ENCODE results near the gene TH.

The TH gene

GRCh38 chr11:2177076-2177475 lies 5.5 kb upstream of the TH start:
- no peaks in the 10 kb centered on the region for H3K36me3 ChIP-seq (ENCODE audit: control insufficient read depth, insufficient read depth, low read length)
- no peaks in the 10 kb centered on the region for H3K27me3 ChIP-seq (replicated peaks; ENCODE audit: control insufficient read depth, insufficient read depth, low read length, poor library complexity, severe bottlenecking)
- H3K4me1 ChIP-seq (ENCODE audit: control insufficient read depth, insufficient read depth, low read length, poor library complexity, severe bottlenecking) = no peaks in the 10 kb centered on the region
- no peak overlapping the region for H3K27ac ChIP-seq (ENCODE audit: insufficient read depth, low read length, poor library complexity, severe bottlenecking)
- no peak overlapping the region for H3K4me3 ChIP-seq (ENCODE audit: insufficient read depth, low read depth, low read length, poor library complexity, severe bottlenecking)
- DNase-seq = no peak
- H3K9me3 ChIP-seq (ENCODE audit: control insufficient read depth, low read length) = no peaks in the 10 kb centered on the region

- Histone ChIP-seq H3K4me1 (ENCODE audit: control insufficient read depth, insufficient read depth, low read length, poor library complexity, severe bottlenecking) (no peaks in the 10 kb centered on the region), H3K27me3 (replicated peaks; ENCODE audit: control insufficient read depth, insufficient read depth, low read length, poor library complexity, severe bottlenecking) (no peaks in the 10 kb centered on the region), H3K27ac (ENCODE audit: insufficient read depth, low read length, poor library complexity, severe bottlenecking) (no peak overlapping the region), H3K4me3 (ENCODE audit: insufficient read depth, low read depth, low read length, poor library complexity, severe bottlenecking) (no peak overlapping the region), H3K36me3 (ENCODE audit: control insufficient read depth, insufficient read depth, low read length) (no peaks in the 10 kb centered on the region), H3K9me3 (ENCODE audit: control insufficient read depth, low read length) (no peaks in the 10 kb centered on the region)
- DNase-seq = no peak
Measured at GRCh38 chr11:2176389-2176900, 4.8 kb upstream of the TH start.

GRCh38 chr11:2175659-2176058 lies 4.0 kb upstream of the TH start:
- Histone ChIP-seq H3K27ac (ENCODE audit: insufficient read depth, low read length, poor library complexity, severe bottlenecking) (no peak overlapping the region), H3K36me3 (ENCODE audit: control insufficient read depth, insufficient read depth, low read length) (no peaks in the 10 kb centered on the region), H3K4me1 (ENCODE audit: control insufficient read depth, insufficient read depth, low read length, poor library complexity, severe bottlenecking) (no peaks in the 10 kb centered on the region), H3K27me3 (replicated peaks; ENCODE audit: control insufficient read depth, insufficient read depth, low read length, poor library complexity, severe bottlenecking) (no peaks in the 10 kb centered on the region), H3K4me3 (ENCODE audit: insufficient read depth, low read depth, low read length, poor library complexity, severe bottlenecking) (no peak overlapping the region), H3K9me3 (ENCODE audit: control insufficient read depth, low read length) (no peaks in the 10 kb centered on the region)
- no peak for DNase-seq

- Histone ChIP-seq H3K36me3 (ENCODE audit: control insufficient read depth, insufficient read depth, low read length) (no peaks in the 10 kb centered on the region), H3K9me3 (ENCODE audit: control insufficient read depth, low read length) (no peaks in the 10 kb centered on the region), H3K4me1 (ENCODE audit: control insufficient read depth, insufficient read depth, low read length, poor library complexity, severe bottlenecking) (no peaks in the 10 kb centered on the region), H3K27me3 (replicated peaks; ENCODE audit: control insufficient read depth, insufficient read depth, low read length, poor library complexity, severe bottlenecking) (no peaks in the 10 kb centered on the region), H3K27ac (ENCODE audit: insufficient read depth, low read length, poor library complexity, severe bottlenecking) (no peak overlapping the region), H3K4me3 (ENCODE audit: insufficient read depth, low read depth, low read length, poor library complexity, severe bottlenecking) (no peak overlapping the region)
- DNase-seq = no peak
Measured at GRCh38 chr11:2174361-2174760, 2.7 kb upstream of the TH start.

GRCh38 chr11:2173761-2174160 lies 2.1 kb upstream of the TH start:
- Histone ChIP-seq H3K36me3 (ENCODE audit: control insufficient read depth, insufficient read depth, low read length) (no peaks in the 10 kb centered on the region), H3K4me3 (ENCODE audit: insufficient read depth, low read depth, low read length, poor library complexity, severe bottlenecking) (no peak overlapping the region), H3K27me3 (replicated peaks; ENCODE audit: control insufficient read depth, insufficient read depth, low read length, poor library complexity, severe bottlenecking) (no peaks in the 10 kb centered on the region), H3K27ac (ENCODE audit: insufficient read depth, low read length, poor library complexity, severe bottlenecking) (no peak overlapping the region), H3K9me3 (ENCODE audit: control insufficient read depth, low read length) (no peaks in the 10 kb centered on the region), H3K4me1 (ENCODE audit: control insufficient read depth, insufficient read depth, low read length, poor library complexity, severe bottlenecking) (no peaks in the 10 kb centered on the region)
- DNase-seq = no peak

GRCh38 chr11:2173150-2173693 lies 1.6 kb upstream of the TH start:
- H3K27ac ChIP-seq (ENCODE audit: insufficient read depth, low read length, poor library complexity, severe bottlenecking) = no peak overlapping the region
- no peaks in the 10 kb centered on the region for H3K27me3 ChIP-seq (replicated peaks; ENCODE audit: control insufficient read depth, insufficient read depth, low read length, poor library complexity, severe bottlenecking)
- no peaks in the 10 kb centered on the region for H3K9me3 ChIP-seq (ENCODE audit: control insufficient read depth, low read length)
- H3K4me1 ChIP-seq (ENCODE audit: control insufficient read depth, insufficient read depth, low read length, poor library complexity, severe bottlenecking) = no peaks in the 10 kb centered on the region
- H3K36me3 ChIP-seq (ENCODE audit: control insufficient read depth, insufficient read depth, low read length) = no peaks in the 10 kb centered on the region
- DNase-seq = no peak
- no peak overlapping the region for H3K4me3 ChIP-seq (ENCODE audit: insufficient read depth, low read depth, low read length, poor library complexity, severe bottlenecking)

- Histone ChIP-seq H3K9me3 (ENCODE audit: control insufficient read depth, low read length) (no peaks in the 10 kb centered on the region), H3K27me3 (replicated peaks; ENCODE audit: control insufficient read depth, insufficient read depth, low read length, poor library complexity, severe bottlenecking) (no peaks in the 10 kb centered on the region), H3K36me3 (ENCODE audit: control insufficient read depth, insufficient read depth, low read length) (no peaks in the 10 kb centered on the region), H3K4me3 (ENCODE audit: insufficient read depth, low read depth, low read length, poor library complexity, severe bottlenecking) (no peak overlapping the region), H3K27ac (ENCODE audit: insufficient read depth, low read length, poor library complexity, severe bottlenecking) (no peak overlapping the region), H3K4me1 (ENCODE audit: control insufficient read depth, insufficient read depth, low read length, poor library complexity, severe bottlenecking) (no peaks in the 10 kb centered on the region)
- DNase-seq = no peak
Measured at GRCh38 chr11:2172676-2173075, 1.1 kb upstream of the TH start.

GRCh38 chr11:2169626-2170570 lies 1.7 kb downstream of the TH start:
- no peak for DNase-seq
- Histone ChIP-seq H3K4me1 (ENCODE audit: control insufficient read depth, insufficient read depth, low read length, poor library complexity, severe bottlenecking) (no peaks in the 10 kb centered on the region), H3K27ac (ENCODE audit: insufficient read depth, low read length, poor library complexity, severe bottlenecking) (no peak overlapping the region), H3K36me3 (ENCODE audit: control insufficient read depth, insufficient read depth, low read length) (no peaks in the 10 kb centered on the region), H3K27me3 (replicated peaks; ENCODE audit: control insufficient read depth, insufficient read depth, low read length, poor library complexity, severe bottlenecking) (no peaks in the 10 kb centered on the region), H3K4me3 (ENCODE audit: insufficient read depth, low read depth, low read length, poor library complexity, severe bottlenecking) (no peak overlapping the region), H3K9me3 (ENCODE audit: control insufficient read depth, low read length) (no peaks in the 10 kb centered on the region)

- H3K27me3 ChIP-seq (replicated peaks; ENCODE audit: control insufficient read depth, insufficient read depth, low read length, poor library complexity, severe bottlenecking) = no peaks in the 10 kb centered on the region
- H3K4me3 ChIP-seq (ENCODE audit: insufficient read depth, low read depth, low read length, poor library complexity, severe bottlenecking) = no peak overlapping the region
- no peak overlapping the region for H3K27ac ChIP-seq (ENCODE audit: insufficient read depth, low read length, poor library complexity, severe bottlenecking)
Measured at GRCh38 chr11:2169005-2169378, 2.6 kb downstream of the TH start.

GRCh38 chr11:2168286-2169004 lies 3.2 kb downstream of the TH start:
- Histone ChIP-seq H3K4me1 (ENCODE audit: control insufficient read depth, insufficient read depth, low read length, poor library complexity, severe bottlenecking) (no peaks in the 10 kb centered on the region), H3K27ac (ENCODE audit: insufficient read depth, low read length, poor library complexity, severe bottlenecking) (no peak overlapping the region), H3K9me3 (ENCODE audit: control insufficient read depth, low read length) (no peaks in the 10 kb centered on the region), H3K36me3 (ENCODE audit: control insufficient read depth, insufficient read depth, low read length) (no peaks in the 10 kb centered on the region), H3K4me3 (ENCODE audit: insufficient read depth, low read depth, low read length, poor library complexity, severe bottlenecking) (no peak overlapping the region), H3K27me3 (replicated peaks; ENCODE audit: control insufficient read depth, insufficient read depth, low read length, poor library complexity, severe bottlenecking) (no peaks in the 10 kb centered on the region)
- DNase-seq = no peak

More at GRCh38 chr11:2169005-2169378, 2.6 kb downstream of the TH start:
- H3K4me1 ChIP-seq (ENCODE audit: control insufficient read depth, insufficient read depth, low read length, poor library complexity, severe bottlenecking) = no peaks in the 10 kb centered on the region
- no peak for DNase-seq
- H3K36me3 ChIP-seq (ENCODE audit: control insufficient read depth, insufficient read depth, low read length) = no peaks in the 10 kb centered on the region
- no peaks in the 10 kb centered on the region for H3K9me3 ChIP-seq (ENCODE audit: control insufficient read depth, low read length)

All from effector memory CD4-positive, alpha-beta T cell (primary cell).